GM10847 (cell line): ENCODE measurements around the gene GMDS.

Experiments used
- POLR2A ChIP-seq: IDR thresholded peaks from 2 replicates; pipeline ENCODE4 v1.6.1; 2011; ENCODE audit not compliant: insufficient read length; ENCODE audit errors: extremely low read depth

The GMDS gene

DNA sequence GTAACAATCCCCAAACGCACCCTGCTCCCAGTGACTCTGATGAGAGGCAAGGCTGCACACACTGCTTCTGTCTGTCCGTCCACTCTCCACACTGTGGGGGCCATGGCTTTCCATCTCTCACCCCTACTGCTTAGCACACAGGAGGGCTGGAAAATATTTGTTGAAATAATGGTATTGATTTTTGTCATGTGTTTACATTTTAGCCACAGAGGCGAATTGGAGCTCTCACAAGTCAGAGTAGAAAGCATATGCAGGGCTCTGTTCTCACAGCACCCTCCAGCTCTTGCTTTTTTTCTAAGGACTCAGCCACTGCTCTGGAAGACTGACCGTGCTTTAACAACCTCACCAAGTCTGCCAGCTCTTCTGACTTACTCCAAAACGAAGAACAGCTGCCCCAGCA, 273.8 kb downstream of the GMDS start:
- no peak for TF ChIP-seq POLR2A

DNA sequence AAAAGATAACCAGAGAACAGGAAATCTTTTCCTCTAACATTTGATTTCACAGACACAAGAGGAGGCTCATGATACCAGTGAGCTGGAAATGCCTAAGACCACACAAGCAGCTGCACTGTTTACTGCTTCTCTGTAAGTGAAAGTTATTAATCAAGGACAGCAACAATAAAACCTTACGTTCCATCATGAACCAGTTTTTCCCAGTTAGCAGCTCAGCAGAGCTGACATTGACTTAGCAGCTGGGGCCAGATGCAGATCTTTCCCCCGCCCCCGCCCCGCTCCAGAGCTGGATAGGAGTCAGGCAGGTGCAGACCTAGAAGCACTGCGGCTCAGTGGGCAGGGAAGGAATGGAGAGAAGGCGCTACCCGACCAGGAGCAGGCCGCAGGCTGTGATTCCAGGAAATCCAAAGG, 275.2 kb downstream of the GMDS start:
- TF ChIP-seq POLR2A = no peak

DNA sequence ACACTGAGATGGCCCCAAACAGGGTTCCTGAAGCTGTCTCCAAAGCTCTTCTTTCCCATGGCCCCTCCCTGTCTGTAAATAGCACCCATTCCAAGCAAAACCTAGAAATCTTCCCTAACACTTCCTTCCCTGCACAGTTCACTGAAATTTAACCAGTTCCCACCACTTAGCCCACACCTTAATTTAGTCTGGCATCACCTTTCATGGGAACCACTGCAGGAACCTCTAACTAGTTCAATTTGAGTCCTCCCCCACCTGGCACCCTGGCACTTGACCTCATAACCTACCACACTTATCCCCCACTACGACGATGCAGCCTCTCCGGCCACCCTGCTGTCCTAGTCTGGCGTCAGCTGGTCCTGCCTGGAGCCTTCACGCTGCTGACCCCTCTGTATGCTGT, 278.7 kb downstream of the GMDS start:
- TF ChIP-seq POLR2A = no peak

DNA sequence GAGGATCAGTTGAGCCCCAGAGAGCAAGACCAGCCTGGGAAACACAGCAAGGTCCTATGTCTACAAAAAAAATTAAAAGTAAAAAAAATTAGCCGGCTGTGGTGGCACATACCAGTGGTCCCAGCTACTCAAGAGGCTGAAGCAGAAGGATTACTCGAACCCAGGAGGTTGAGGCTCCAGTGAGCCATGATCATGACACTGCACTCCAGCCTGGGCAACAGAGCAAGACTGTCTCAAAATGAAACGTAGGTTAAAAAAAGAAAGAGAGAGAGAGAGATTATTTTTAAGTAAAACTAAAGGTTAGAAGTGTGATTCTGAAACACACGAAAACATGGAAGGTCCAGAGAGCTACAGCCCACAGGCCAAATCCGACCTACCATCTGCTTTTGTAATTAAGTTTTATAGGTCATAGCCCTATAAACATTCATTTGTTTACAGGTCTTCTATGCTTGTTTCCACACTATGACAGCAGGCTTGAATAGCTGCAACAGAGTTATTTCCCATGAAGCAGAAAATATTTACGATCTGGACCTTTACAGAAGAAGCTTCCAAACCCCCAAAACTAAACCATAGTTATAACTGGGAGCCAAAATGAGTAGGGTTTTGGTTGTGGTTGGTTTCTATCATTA, 279.7 kb downstream of the GMDS start:
- TF ChIP-seq POLR2A = no peak

DNA sequence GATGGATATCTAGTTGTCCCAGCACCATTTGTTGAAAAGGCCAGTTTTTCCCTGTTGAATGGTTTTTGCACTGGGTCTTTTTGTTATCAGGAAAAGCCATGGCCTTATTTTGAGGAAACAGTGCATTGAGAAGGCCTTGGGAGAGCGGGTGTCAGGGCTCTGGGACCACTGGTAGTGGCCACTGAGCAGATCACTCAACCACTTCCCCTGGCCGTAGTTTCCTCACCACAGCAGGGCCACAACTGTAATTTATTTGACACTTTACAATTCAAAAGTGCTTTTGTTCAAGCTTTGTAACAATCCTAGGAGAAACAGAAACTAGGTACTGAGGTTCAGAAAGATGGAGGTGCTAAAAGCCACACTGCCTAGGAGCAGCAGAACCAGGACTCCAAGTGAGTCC, 281.8 kb downstream of the GMDS start:
- TF ChIP-seq POLR2A = no peak

DNA sequence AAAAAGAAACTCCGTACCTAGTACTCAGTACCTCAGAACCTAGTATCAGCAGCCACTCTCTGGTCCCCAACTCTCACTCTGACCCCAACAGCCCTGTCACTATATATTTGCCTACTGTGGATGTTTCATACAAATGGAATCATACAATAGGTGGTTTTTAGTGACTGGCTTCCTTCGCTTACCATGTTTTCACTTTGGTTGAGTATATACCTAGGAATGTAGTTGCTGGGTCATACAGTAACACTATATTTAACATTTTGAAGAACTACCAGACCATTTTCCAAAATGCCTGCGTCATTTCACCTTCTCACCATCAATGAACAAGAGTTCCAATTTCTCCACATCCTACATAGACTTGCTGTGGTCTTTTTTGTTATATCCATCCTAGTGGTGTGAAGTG, 283.2 kb downstream of the GMDS start:
- TF ChIP-seq POLR2A = no peak

DNA sequence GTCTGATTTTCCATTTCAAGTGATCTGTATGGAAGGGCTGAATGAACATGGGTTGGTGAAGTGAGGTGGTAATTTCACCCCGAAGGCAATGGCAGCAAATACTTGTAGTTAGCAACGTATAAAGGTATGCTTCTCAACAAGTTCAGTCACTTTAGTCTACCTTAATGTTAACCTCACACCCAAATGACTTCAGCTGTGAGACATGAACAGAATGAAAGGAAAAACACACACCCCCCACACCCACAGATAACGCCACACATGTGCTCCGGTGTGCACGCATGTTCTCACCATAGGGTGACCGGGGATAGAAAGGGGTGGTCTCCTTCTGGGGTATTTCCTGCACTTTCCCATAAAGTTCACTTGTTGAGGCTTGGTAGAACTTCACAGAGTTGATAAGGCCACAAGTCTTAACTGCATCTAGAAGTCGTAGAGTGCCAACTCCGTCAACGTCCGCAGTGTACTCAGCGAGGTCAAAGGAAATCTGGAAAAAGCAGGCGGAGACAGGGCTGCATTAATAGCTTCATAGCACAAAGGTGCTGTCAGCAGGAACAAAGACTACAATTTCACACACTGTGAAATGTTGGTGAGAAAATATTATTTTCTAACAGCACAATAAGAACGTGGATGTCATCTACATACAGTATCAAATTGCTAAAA, 284.8 kb downstream of the GMDS start:
- no peak for TF ChIP-seq POLR2A

DNA sequence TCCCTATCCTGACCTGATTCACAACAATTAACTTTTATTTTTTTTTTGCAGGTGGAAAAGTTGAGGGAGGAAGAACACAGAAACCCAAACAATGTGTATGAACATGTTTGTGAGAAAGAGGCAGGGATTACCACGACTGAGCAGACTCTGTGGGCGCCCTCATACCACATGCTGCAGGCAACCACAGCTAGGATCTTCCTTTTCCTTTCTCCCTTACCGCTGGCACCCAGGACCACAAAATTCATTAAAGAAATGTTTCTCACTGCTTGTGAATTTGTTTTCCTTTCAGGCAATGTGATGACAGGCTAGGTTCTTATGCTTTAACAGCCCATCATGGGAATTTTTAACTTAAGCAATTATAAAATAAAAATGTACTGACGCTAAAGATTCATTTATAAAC, 287.1 kb downstream of the GMDS start:
- TF ChIP-seq POLR2A = no peak

DNA sequence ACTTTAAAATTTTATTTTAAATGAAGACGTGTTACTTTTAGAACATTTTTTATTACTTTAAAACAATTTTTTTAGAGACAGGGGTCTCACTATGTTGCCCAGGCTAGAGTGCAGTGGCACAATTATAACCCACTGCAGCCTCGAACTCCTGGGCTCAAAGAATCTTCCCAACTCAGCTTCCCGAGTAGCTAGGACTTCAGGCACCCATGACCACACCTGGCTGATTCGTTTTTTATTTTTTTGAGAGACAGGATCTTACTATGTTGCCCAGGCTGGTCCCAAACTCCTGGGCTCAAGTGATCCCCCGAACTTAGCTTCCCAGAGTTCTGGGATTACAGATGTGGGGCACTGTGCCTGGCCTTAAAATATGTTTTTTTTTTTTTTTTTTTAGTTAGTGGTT, 287.7 kb downstream of the GMDS start:
- no peak for TF ChIP-seq POLR2A

DNA sequence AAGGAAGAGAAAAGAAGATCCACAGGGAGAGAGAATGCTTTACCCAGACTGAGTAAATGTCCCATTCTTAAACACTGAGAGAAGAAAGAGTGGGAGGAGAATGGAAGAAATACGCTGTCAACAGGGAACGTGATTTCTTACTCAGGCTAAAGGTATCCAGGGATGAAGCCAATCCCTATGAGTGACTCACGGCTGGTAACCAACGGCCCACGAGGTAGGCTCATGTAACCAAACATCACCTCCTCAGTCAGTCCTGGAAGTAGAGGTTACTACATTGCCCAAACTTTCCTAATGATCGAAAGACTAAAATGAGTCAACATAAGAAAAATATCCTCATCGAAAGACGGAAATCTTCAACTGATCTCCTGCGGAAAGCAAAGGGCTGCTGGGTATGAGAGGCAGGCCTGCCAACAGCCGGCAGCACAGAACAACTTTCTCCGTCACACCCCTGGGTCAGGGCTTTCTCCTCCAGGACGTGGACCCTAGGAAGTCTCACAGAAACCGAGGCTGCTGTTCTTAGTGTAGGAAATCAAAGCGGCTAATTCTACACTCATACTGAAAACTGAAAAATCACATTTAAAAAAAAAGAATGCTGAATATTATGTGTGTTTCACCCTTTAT, 292.6 kb downstream of the GMDS start:
- no peak for TF ChIP-seq POLR2A

DNA sequence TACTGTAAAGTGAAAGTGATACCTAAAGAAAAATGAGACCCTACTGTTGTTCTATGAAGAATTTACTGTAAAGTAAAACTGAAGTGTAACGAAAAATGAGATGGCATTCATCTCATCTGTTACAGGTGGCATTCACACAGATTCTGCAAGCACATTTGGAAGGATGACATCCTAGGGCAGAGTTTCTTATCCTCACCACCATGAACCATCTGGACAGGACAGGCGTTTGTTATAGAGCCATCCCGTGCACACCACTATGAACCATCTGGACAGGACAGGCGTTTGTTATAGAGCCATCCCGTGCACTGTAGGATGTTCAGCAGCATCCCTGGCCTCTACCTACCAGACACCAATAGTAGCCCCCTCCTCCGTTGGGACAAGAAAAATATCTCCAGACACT, 294.8 kb downstream of the GMDS start:
- TF ChIP-seq POLR2A = no peak

DNA sequence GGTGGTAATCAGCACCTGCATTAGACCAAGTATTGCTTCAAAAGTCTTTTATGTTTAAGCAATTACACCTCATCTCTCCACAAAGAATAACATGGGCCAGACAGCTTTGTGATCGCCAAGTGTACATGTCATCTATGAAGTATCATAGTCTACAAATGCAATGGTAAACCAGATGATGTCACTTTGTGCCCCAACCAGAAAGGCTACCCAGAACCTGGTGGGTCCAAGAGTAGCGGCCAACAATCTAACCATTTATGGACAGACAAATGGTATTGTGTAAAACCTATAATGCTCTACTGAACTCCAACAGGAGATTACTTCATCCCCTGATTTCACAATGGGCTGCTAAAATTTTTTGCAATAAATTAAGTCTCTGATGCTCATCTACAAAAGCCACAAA, 295.9 kb downstream of the GMDS start:
- TF ChIP-seq POLR2A = no peak

DNA sequence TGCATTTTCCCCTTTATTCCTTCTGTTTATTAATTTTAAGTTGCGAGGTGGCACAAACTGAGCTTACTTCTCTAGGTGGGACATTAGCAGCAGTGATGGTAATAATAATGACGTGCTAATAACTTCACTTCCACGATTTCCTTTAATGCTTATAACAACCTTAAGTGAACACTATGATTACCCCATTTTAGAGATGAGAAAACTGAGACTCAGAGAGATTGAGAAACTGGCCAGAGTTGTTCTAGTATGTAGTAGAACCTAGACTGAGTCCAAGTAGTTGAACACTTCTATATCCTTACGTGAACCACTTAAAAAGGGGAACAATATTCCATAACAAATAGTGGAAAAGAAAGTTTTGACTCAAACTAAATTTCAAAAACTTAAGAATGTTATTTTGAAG, 297.5 kb downstream of the GMDS start:
- TF ChIP-seq POLR2A = no peak

DNA sequence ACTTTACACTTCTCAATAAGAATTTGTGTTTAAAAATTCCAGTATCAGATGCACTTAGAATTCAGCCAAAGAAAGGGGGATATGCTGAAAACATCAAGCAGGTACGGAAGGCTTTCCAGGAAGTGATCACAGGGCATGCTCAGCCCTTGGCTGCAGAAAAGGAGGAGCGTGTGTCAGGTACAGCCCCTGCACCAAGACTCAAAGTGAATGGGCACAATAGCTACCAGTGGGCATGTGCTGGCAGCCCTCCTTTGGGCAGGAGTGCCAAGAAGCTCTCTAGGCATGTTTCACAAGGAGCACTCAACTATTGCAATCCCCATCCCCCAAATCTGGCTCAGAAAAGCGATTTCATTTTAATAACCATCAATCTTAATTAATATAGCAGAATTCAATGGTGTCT, 298.8 kb downstream of the GMDS start:
- TF ChIP-seq POLR2A = no peak

DNA sequence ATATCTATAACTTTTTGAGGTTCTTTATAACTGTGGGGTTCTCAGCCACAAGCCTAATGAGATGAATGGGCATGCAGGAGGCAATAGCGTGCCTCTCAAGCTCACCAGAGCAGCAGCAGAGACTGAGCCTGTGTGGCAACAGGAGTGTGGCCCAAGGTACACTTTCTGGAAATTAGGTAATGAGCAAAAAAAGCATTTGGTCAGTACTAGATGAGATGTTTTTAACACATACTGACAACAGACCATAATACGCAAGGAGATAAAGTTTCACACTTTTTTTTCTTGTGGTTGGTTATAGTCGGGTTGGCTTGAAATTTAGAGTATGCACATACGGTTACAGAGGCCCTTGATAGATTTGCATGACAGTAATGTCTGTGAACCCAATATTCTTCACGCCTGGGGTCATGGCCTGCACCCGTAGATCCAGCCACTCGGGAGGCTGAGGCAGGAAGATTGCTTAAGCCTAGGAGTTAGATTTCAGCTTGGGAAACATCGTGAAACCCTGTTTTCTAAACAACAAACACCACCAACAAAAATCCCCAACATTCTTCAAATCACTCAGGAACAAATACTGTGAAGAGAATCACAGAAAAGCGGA, 300.1 kb downstream of the GMDS start:
- TF ChIP-seq POLR2A = no peak

DNA sequence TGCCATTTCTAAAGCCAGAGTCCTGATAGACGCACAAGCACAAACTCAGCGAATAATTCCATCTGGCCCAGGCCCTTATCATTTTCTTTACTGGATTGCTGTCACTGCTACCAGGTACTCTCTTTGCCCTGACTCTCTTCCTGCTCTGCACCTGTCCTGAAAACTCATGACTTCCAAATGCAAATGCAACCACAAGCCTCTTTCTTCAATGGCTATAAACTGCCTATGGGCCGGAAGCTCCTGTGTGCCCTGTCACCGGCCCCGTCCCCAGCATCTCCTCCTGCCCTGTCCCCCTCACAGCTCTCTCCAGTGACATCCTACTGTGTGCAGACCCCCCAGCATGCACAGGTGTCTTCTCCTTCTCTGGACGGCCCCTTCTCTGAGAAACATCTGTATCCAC, 302.6 kb downstream of the GMDS start:
- no peak for TF ChIP-seq POLR2A

DNA sequence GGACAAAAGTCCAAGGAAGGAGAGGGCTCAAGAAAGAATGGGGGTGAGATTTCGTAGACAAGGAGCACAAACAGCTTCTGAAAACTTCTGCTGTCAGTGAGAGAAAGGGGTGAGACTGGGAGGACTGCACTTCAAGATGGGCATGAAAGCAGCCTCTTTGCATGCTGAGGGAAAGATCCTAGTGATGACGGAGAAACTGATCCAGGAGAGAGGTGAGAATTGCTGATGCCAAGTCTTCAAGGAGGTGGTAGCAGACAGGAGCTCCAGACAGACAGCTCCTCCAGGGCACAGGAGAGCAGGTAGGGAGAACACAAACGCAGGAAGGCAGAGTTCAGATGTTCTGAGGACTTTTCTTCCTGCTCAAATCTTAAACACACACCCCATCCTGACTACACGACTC, 303.9 kb downstream of the GMDS start:
- no peak for TF ChIP-seq POLR2A

DNA sequence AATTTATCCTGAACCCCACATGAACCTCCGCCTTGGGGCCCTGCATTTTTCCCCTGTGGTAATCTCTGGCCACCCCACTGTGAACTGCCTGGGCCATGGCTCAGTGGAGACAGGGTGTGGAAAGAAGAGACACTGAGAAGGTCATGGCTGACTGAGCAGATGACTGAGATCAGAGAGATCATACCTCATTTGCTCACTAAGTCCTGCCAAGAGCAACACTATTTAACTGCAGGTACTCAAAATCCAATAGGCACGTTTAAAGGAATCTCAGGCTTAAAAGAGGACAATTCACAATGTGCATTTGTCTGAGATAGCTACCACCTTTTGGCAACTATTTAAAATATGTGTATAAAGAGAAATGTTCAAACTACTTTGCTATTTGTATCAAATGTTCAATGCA, 305.0 kb downstream of the GMDS start:
- no peak for TF ChIP-seq POLR2A
